ENCODE results near the gene ATF7IP.
"Not testable (repeated sequence)": the region's sequence is repeated elsewhere in the genome, so short reads cannot be mapped to it uniquely, and the experiment has no call there.

GRCh38 chr12:14405407-14405806 lies 39.9 kb downstream of the ATF7IP start:
- TF ChIP-seq CTCF (tag by site-specific recombination; IDR thresholded peaks at IDR 0.05); ZEB2 (tag by site-specific recombination; IDR thresholded peaks at IDR 0.05); TSHZ1 (tag by site-specific recombination; IDR thresholded peaks at IDR 0.05; ENCODE audit: borderline replicate concordance); SP2 (tag by site-specific recombination; IDR thresholded peaks at IDR 0.05); PRDM1 (tag by site-specific recombination; IDR thresholded peaks at IDR 0.05): not testable (repeated sequence)
